Tibial artery (tissue), 4 donors: ENCODE results near the gene GNAI3.

Experiments
- DNase-seq, 2 donors: peaks; one replicate each; pipeline ENCODE4 v3.0.0-alpha.2; 2019
- H3K27ac ChIP-seq, 2 donors: fragments of 200-600 bp; sonication (generic) in 1 of 2; 1 replicate in 1 of 2; 2 replicates in 1 of 2; pipeline ENCODE4 v1.5.1; 2018 to 2019; ENCODE audit warnings: mild to moderate bottlenecking in 1 of 2
- H3K27me3 ChIP-seq, 2 donors: fragments of 200-600 bp; sonication (generic) in 1 of 2; one replicate each; pipeline versions ENCODE4 v1.5.1 to v1.6.0; 2016 to 2019
- H3K36me3 ChIP-seq, 3 donors: fragments of 200-600 bp; sonication (generic) in 2 of 3; one replicate each; pipeline ENCODE4 v1.5.1; 2016 to 2019; ENCODE audit warnings: mild to moderate bottlenecking in 2 of 3
- H3K4me1 ChIP-seq, 4 donors: fragments of 200-600 bp; sonication (generic) in 2 of 4; 1 replicate in 3 of 4; 2 replicates in 1 of 4; pipeline ENCODE4 v1.5.1; 2016 to 2019
- H3K4me3 ChIP-seq, 2 donors: fragments of 200-600 bp; sonication (generic) in 1 of 2; 1 replicate in 1 of 2; 2 replicates in 1 of 2; pipeline ENCODE4 v1.5.1; 2018 to 2019; ENCODE audit warnings: mild to moderate bottlenecking in 2 of 2
- H3K9me3 ChIP-seq, 3 donors: fragments of 200-600 bp; sonication (generic) in 1 of 3; one replicate each; pipeline ENCODE4 v1.5.1; 2016 to 2019
- CTCF ChIP-seq, 2 experiments: fragments of 200-600 bp in 1 of 2; fragments of 450-650 bp in 1 of 2; IDR thresholded peaks; one replicate each; pipeline ENCODE4 v1.5.1; 2017 to 2019; ENCODE audit warnings: antibody characterized with exemption in 2 of 2, mild to moderate bottlenecking in 1 of 2, moderate library complexity in 1 of 2
- intact Hi-C: fragments of 100-400 bp; cut with DNase I; formaldehyde crosslinking; loops from one replicate; pipeline ENCODE4 v1.15.0; 2023; ENCODE audit warnings: low total_unique reads

The GNAI3 gene

GRCh38 chr1:109537450-109538178, 10.8 kb upstream of the GNAI3 start:
- no peak overlapping the region for H3K27ac ChIP-seq
- intact Hi-C loops = loop anchor here (10.0 kb wide), 1 partner anchor 113 kb away; the partner anchor contains the start of gene PSMA5
- no peaks in the 10 kb centered on the region for H3K9me3 ChIP-seq
- no peaks in the 10 kb centered on the region for H3K36me3 ChIP-seq
- TF ChIP-seq CTCF (IDR thresholded peaks at IDR 0.05) = no peak
- no peak for DNase-seq
- no peak overlapping the region for H3K4me3 ChIP-seq
- H3K4me1 ChIP-seq = peaks cover 0 to 18% (median 5%) of the 10 kb centered on the region in 4 donors
- H3K27me3 ChIP-seq = no peaks in the 10 kb centered on the region

GRCh38 chr1:109538827-109539555, 9.4 kb upstream of the GNAI3 start:
- intact Hi-C loops = loop anchor here (10.0 kb wide), 1 partner anchor 114 kb away; the partner anchor contains the start of gene PSMA5
- Histone ChIP-seq H3K27ac (no peak overlapping the region), H3K4me3 (no peak overlapping the region), H3K27me3 (peaks cover 0 to 3% of the 10 kb centered on the region in 2 donors), H3K36me3 (no peaks in the 10 kb centered on the region), H3K4me1 (peaks cover 0 to 14% (median 2%) of the 10 kb centered on the region in 4 donors), H3K9me3 (no peaks in the 10 kb centered on the region)
- no peak for DNase-seq
- TF ChIP-seq CTCF (IDR thresholded peaks at IDR 0.05) = no peak

GRCh38 chr1:109539676-109540075, 8.7 kb upstream of the GNAI3 start, which contains the start of gene GPR61:
TSS of gene GPR61 (plus strand) at chr1:109539872. CDS start at chr1:109543023, 3,151 bp downstream.
- Histone ChIP-seq H3K9me3 (no peaks in the 10 kb centered on the region), H3K4me3 (no peak within 1 kb of the TSS), H3K27me3 (peaks cover 0 to 3% of the 10 kb centered on the region in 2 donors), H3K36me3 (no peaks in the 10 kb centered on the region), H3K4me1 (peaks cover 0 to 14% (median 2%) of the 10 kb centered on the region in 4 donors), H3K27ac (no peak within 1 kb of the TSS)
- DNase-seq = no peak
- no peak for TF ChIP-seq CTCF (IDR thresholded peaks at IDR 0.05)
- intact Hi-C loops = loop anchor here (10.0 kb wide), 2 partner anchors 115 to 445 kb away; partner anchors contain the start of genes AHCYL1 and PSMA5

GRCh38 chr1:109541102-109541501, 7.3 kb upstream of the GNAI3 start:
- Histone ChIP-seq H3K36me3 (no peaks in the 10 kb centered on the region), H3K27ac (no peak overlapping the region), H3K4me3 (no peak overlapping the region), H3K9me3 (no peaks in the 10 kb centered on the region), H3K4me1 (peaks cover 0 to 6% (median 1%) of the 10 kb centered on the region in 4 donors), H3K27me3 (peaks cover 0 to 3% of the 10 kb centered on the region in 2 donors)
- TF ChIP-seq CTCF (IDR thresholded peaks at IDR 0.05) = no peak
- DNase-seq = no peak
- intact Hi-C loops = loop anchor here (10.0 kb wide), 1 partner anchor 444 kb away; the partner anchor contains the start of gene AHCYL1

- intact Hi-C loops = loop anchor here (2.0 to 10.0 kb wide), 2 partner anchors 74 to 442 kb away; partner anchors contain the start of gene AHCYL1
- no peak for DNase-seq
- Histone ChIP-seq H3K27ac (no peak overlapping the region), H3K4me1 (peaks cover 0 to 13% (median 10%) of the 10 kb centered on the region in 4 donors), H3K36me3 (no peaks in the 10 kb centered on the region), H3K4me3 (no peak overlapping the region), H3K27me3 (peaks cover 0 to 3% of the 10 kb centered on the region in 2 donors), H3K9me3 (no peaks in the 10 kb centered on the region)
- no peak for TF ChIP-seq CTCF (IDR thresholded peaks at IDR 0.05)
Measured at GRCh38 chr1:109542657-109543056, 5.8 kb upstream of the GNAI3 start.
